GM18873 (cell line): ENCODE data around the gene EFNA5.
"Not testable (repeated sequence)": the region's sequence is repeated elsewhere in the genome, so short reads cannot be mapped to it uniquely, and the experiment has no call there.

Source experiments
- ATAC-seq: cut with Tn5 transposase; IDR thresholded peaks from one replicate; pipeline ENCODE4 v1.9.1; 2021; ENCODE audit warnings: mild to moderate bottlenecking, moderate library complexity, moderate number of reproducible peaks; ENCODE audit not compliant: unreplicated experiment, low FRiP score

Gene EFNA5

GRCh38 chr5:107502676-107503060 is 168.1 kb downstream of the EFNA5 start:
- no peak for ATAC-seq

- ATAC-seq = no peak
These were observed 168.6 kb downstream of the EFNA5 start for GRCh38 chr5:107501965-107502675.

- ATAC-seq = no peak
These were observed 169.9 kb downstream of the EFNA5 start for GRCh38 chr5:107500840-107501239.

GRCh38 chr5:107500347-107500746 is 170.4 kb downstream of the EFNA5 start:
- no peak for ATAC-seq

GRCh38 chr5:107499776-107500175 is 171.0 kb downstream of the EFNA5 start:
- ATAC-seq = no peak

- ATAC-seq = no peak
These were observed 171.5 kb downstream of the EFNA5 start for GRCh38 chr5:107499237-107499636.

- no peak for ATAC-seq
These were observed 174.3 kb downstream of the EFNA5 start for GRCh38 chr5:107496466-107496865.

GRCh38 chr5:107494129-107494528 is 176.6 kb downstream of the EFNA5 start:
- ATAC-seq = not testable (repeated sequence)

- ATAC-seq = no peak
These were observed 183.6 kb downstream of the EFNA5 start for GRCh38 chr5:107487056-107487542.

- peak; percentile 58 for ATAC-seq
These were observed 184.2 kb downstream of the EFNA5 start for GRCh38 chr5:107486489-107486888.

- ATAC-seq = peak; percentile 79
These were observed 185.6 kb downstream of the EFNA5 start for GRCh38 chr5:107485184-107485583.

GRCh38 chr5:107484281-107484680 is 186.5 kb downstream of the EFNA5 start:
- no peak for ATAC-seq

- ATAC-seq = no peak
These were observed 187.3 kb downstream of the EFNA5 start for GRCh38 chr5:107483231-107484024.

- ATAC-seq = no peak
These were observed 192.6 kb downstream of the EFNA5 start for GRCh38 chr5:107478068-107478641.

GRCh38 chr5:107477492-107477891 is 193.2 kb downstream of the EFNA5 start:
- ATAC-seq = no peak

- peak; percentile 97 for ATAC-seq
These were observed 194.0 kb downstream of the EFNA5 start for GRCh38 chr5:107476783-107477182.

GRCh38 chr5:107474716-107475489 is 195.8 kb downstream of the EFNA5 start:
- peak; percentile 39 for ATAC-seq

- no peak for ATAC-seq
These were observed 196.4 kb downstream of the EFNA5 start for GRCh38 chr5:107474361-107474715.

- ATAC-seq = no peak
These were observed 198.1 kb downstream of the EFNA5 start for GRCh38 chr5:107472620-107473064.

GRCh38 chr5:107470295-107470582 is 200.5 kb downstream of the EFNA5 start:
- no peak for ATAC-seq
